Vagina (tissue), 2 donors: ENCODE measurements around the gene FYB1. TPM values are rescaled to one million over a fixed set of nuclear protein-coding genes. Genes with fewer than 3 reads are reported as not detected.
A peak's percentile ranks its signal among the peaks of the same experiment; 100 is the strongest.

Experiments used
- DNase-seq, 2 donors: peaks; one replicate each; pipeline ENCODE4 v3.0.0-alpha.2; 2017; ENCODE audit errors: extremely low spot score in 2 of 2
- H3K27ac ChIP-seq: fragments of 200-600 bp; sonication (generic); one replicate; pipeline ENCODE4 v1.5.1; 2019
- H3K27me3 ChIP-seq: fragments of 200-600 bp; sonication (generic); one replicate; pipeline ENCODE4 v1.5.1; 2019
- H3K36me3 ChIP-seq, 2 donors: fragments of 200-600 bp; sonication (generic); one replicate each; pipeline ENCODE4 v1.5.1; 2017 to 2019
- H3K4me1 ChIP-seq: fragments of 200-600 bp; sonication (generic); one replicate; pipeline ENCODE4 v1.5.1; 2019
- H3K4me3 ChIP-seq, 2 donors: fragments of 200-600 bp; sonication (generic); 1 replicate in 1 of 2; 2 replicates in 1 of 2; pipeline ENCODE4 v1.5.1; 2016 to 2019
- H3K9me3 ChIP-seq: fragments of 200-600 bp; sonication (generic); one replicate; pipeline ENCODE4 v1.5.1; 2019
- POLR2A ChIP-seq, 2 donors: fragments of 450-650 bp; IDR thresholded peaks; one replicate each; pipeline ENCODE4 v1.6.1; 2017; ENCODE audit warnings: antibody characterized with exemption in 2 of 2, mild to moderate bottlenecking in 2 of 2, moderate library complexity in 2 of 2
- POLR2AphosphoS5 ChIP-seq, 2 donors: sonication (generic); formaldehyde crosslinking; IDR thresholded peaks; one replicate each; pipeline ENCODE4 v1.9.0; 2017; ENCODE audit warnings: antibody characterized with exemption in 2 of 2, mild to moderate bottlenecking in 2 of 2, low read depth in 1 of 2; ENCODE audit not compliant: insufficient read depth in 1 of 2
- intact Hi-C: fragments of 100-400 bp; cut with DNase I; formaldehyde crosslinking; loops from one replicate; pipeline ENCODE4 v1.15.1; 2023
- total RNA-seq: library from RNA; depleted of rRNA; stranded (reverse); fragments of >200 nt; gene quantifications from one replicate; pipeline ENCODE4 v1.2.3, GENCODE V29; 2016
- TF ChIP-seq, protein P1 (sequence below), 3 experiments: fragments of 450-650 bp in 2 of 3; fragments of 200-600 bp in 1 of 3; sonication (generic) in 1 of 3; IDR thresholded peaks; one replicate each; pipeline ENCODE4 v1.5.1; 2017 to 2019; ENCODE audit warnings: antibody characterized with exemption in 3 of 3, mild to moderate bottlenecking in 2 of 3, moderate library complexity in 2 of 3

The FYB1 gene
- total RNA-seq, 1 donor from 2014 or later: 10.8 TPM

DNA sequence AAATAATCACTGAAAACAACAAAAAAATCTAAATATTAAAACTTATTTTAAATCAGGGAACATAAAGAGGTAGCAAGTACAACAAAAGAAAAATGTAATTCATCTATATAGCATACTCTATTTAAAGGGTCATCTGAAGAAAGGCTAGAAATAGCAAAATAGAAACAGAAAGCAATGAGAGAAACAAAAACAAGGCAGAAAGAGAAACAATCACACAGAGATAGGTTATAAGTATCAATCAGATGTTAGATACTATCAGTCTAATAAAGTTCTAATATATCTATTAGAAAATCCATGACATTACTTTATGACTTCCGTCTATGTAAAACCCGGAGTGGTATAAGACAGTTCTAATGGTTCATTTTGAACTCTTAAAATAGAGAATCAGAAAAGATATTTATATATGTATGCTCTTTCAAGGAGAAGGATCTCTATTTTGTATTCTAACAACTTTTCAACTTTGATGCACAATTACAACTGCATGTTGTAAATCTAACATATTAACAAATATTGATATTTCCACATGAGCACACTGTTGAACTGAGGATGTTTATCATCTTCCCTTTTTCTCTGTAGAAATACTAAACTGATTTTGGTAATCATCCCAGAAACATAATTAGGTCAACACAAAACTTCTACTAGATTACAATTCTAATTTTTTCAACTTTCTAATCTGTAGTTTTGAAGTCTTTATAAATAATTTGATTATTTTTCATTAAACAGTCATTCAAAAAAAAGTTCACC, 161.0 kb downstream of the FYB1 start:
- Histone ChIP-seq H3K27ac (peak overlapping the region; percentile 20), H3K4me3 (no peak overlapping the region), H3K36me3 (no peaks in the 10 kb centered on the region), H3K9me3 (no peaks in the 10 kb centered on the region), H3K27me3 (no peaks in the 10 kb centered on the region), H3K4me1 (peaks cover 50% of the 10 kb centered on the region)
- intact Hi-C loops: no loop called here
- TF ChIP-seq POLR2A (IDR thresholded peaks at IDR 0.05) (no peak), POLR2AphosphoS5 (IDR thresholded peaks at IDR 0.05; ENCODE audit: insufficient read depth in 1 of 2, low read depth in 1 of 2) (no peak)
- TF ChIP-seq, protein P1, sequence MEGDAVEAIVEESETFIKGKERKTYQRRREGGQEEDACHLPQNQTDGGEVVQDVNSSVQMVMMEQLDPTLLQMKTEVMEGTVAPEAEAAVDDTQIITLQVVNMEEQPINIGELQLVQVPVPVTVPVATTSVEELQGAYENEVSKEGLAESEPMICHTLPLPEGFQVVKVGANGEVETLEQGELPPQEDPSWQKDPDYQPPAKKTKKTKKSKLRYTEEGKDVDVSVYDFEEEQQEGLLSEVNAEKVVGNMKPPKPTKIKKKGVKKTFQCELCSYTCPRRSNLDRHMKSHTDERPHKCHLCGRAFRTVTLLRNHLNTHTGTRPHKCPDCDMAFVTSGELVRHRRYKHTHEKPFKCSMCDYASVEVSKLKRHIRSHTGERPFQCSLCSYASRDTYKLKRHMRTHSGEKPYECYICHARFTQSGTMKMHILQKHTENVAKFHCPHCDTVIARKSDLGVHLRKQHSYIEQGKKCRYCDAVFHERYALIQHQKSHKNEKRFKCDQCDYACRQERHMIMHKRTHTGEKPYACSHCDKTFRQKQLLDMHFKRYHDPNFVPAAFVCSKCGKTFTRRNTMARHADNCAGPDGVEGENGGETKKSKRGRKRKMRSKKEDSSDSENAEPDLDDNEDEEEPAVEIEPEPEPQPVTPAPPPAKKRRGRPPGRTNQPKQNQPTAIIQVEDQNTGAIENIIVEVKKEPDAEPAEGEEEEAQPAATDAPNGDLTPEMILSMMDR (IDR thresholded peaks at IDR 0.05): no peak
- no peak for DNase-seq

DNA sequence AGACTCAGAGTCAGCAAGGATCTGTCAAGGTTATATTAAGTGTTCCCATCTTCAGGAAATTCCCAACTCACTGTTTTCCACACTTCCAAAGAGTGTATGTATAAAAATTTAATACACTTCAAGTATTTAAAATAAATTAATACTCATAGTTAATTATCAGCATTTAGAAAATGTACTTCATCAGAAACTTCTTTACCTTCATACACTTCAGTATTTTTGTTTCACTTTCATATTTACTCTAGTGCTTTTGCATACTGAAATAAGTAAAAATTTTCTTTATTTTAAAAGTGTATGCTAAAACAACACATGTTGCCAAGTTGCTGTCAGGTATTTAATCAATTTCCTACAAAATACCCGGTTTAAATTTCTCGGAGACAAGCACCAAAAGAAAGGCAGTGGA, 161.6 kb downstream of the FYB1 start:
- H3K27ac ChIP-seq: peak overlapping the region; percentile 20
- peaks cover 46% of the 10 kb centered on the region for H3K4me1 ChIP-seq
- DNase-seq: no peak
- intact Hi-C loops: no loop called here
- no peaks in the 10 kb centered on the region for H3K9me3 ChIP-seq
- no peak overlapping the region for H3K4me3 ChIP-seq
- H3K36me3 ChIP-seq: no peaks in the 10 kb centered on the region
- no peaks in the 10 kb centered on the region for H3K27me3 ChIP-seq
- TF ChIP-seq, protein P1 (IDR thresholded peaks at IDR 0.05): no peak
- no peak for TF ChIP-seq POLR2AphosphoS5 (IDR thresholded peaks at IDR 0.05; ENCODE audit: insufficient read depth in 1 of 2, low read depth in 1 of 2)
- TF ChIP-seq POLR2A (IDR thresholded peaks at IDR 0.05): no peak

GRCh38 chr5:39055768-39056398, 163.5 kb downstream of the FYB1 start:
- intact Hi-C loops: no loop called here
- Histone ChIP-seq H3K4me1 (peaks cover 37% of the 10 kb centered on the region), H3K27ac (no peak overlapping the region), H3K4me3 (no peak overlapping the region), H3K27me3 (no peaks in the 10 kb centered on the region), H3K9me3 (no peaks in the 10 kb centered on the region), H3K36me3 (no peaks in the 10 kb centered on the region)
- DNase-seq: no peak
- TF ChIP-seq, protein P1 (IDR thresholded peaks at IDR 0.05): no peak
- no peak for TF ChIP-seq POLR2A (IDR thresholded peaks at IDR 0.05)
- TF ChIP-seq POLR2AphosphoS5 (IDR thresholded peaks at IDR 0.05; ENCODE audit: insufficient read depth in 1 of 2, low read depth in 1 of 2): no peak

Other genes starting within 250 kb of the FYB1 start
- 39.3 TPM for gene RICTOR, start 145.2 kb downstream of the FYB1 start, total RNA-seq
- gene C9, start 144.9 kb upstream of the FYB1 start, total RNA-seq: not detected
- 60.4 TPM for gene DAB2, start 205.4 kb upstream of the FYB1 start, total RNA-seq